GM19238 (cell line): ENCODE data around the gene OXNAD1.

Source experiments
- DNase-seq: peaks from one replicate; pipeline ENCODE4 v3.0.0; 2011; ENCODE audit warnings: low spot score; ENCODE audit not compliant: insufficient read length

OXNAD1 gene

GRCh38 chr3:16247282-16248061 lies 17.5 kb upstream of the OXNAD1 start:
- peak; percentile 37 for DNase-seq

GRCh38 chr3:16248556-16248955 lies 16.5 kb upstream of the OXNAD1 start:
- no peak for DNase-seq

- no peak for DNase-seq
Observed at GRCh38 chr3:16249336-16249735, 15.7 kb upstream of the OXNAD1 start.

- no peak for DNase-seq
Observed at GRCh38 chr3:16249886-16250285, 15.1 kb upstream of the OXNAD1 start.

GRCh38 chr3:16251316-16252085 lies 13.5 kb upstream of the OXNAD1 start:
- no peak for DNase-seq

GRCh38 chr3:16252243-16252978 lies 12.6 kb upstream of the OXNAD1 start:
- DNase-seq = no peak

- no peak for DNase-seq
Observed at GRCh38 chr3:16252988-16253387, 12.0 kb upstream of the OXNAD1 start.

GRCh38 chr3:16253601-16254000 lies 11.4 kb upstream of the OXNAD1 start:
- DNase-seq = no peak

- DNase-seq = no peak
Observed at GRCh38 chr3:16254916-16255315, 10.1 kb upstream of the OXNAD1 start.

- no peak for DNase-seq
Observed at GRCh38 chr3:16255326-16255725, 9.7 kb upstream of the OXNAD1 start.

GRCh38 chr3:16255726-16256125 lies 9.3 kb upstream of the OXNAD1 start:
- no peak for DNase-seq

GRCh38 chr3:16257309-16257708 lies 7.7 kb upstream of the OXNAD1 start:
- no peak for DNase-seq

GRCh38 chr3:16258177-16258576 lies 6.8 kb upstream of the OXNAD1 start:
- DNase-seq = no peak

GRCh38 chr3:16258866-16259265 lies 6.1 kb upstream of the OXNAD1 start:
- DNase-seq = no peak

GRCh38 chr3:16260046-16260445 lies 5.0 kb upstream of the OXNAD1 start:
- no peak for DNase-seq

- no peak for DNase-seq
Observed at GRCh38 chr3:16262174-16262573, 2.8 kb upstream of the OXNAD1 start.

- no peak for DNase-seq
Observed at GRCh38 chr3:16264174-16264707, 771 bp upstream of the OXNAD1 start.

- no peak for DNase-seq
Observed at GRCh38 chr3:16265455-16265786, 409 bp downstream of the OXNAD1 start.

GRCh38 chr3:16266714-16267113 lies 1.7 kb downstream of the OXNAD1 start:
- no peak for DNase-seq

- DNase-seq = no peak
Observed at GRCh38 chr3:16270855-16271254, 5.8 kb downstream of the OXNAD1 start.

GRCh38 chr3:16272588-16272987 lies 7.6 kb downstream of the OXNAD1 start:
- no peak for DNase-seq

GRCh38 chr3:16273867-16274266 lies 8.9 kb downstream of the OXNAD1 start:
- DNase-seq = no peak
